ENCODE data around the gene PCSK6. TPM values are rescaled to one million over a fixed set of nuclear protein-coding genes. Genes with fewer than 3 reads are reported as not detected.
"Not testable (repeated sequence)": the region's sequence is repeated elsewhere in the genome, so short reads cannot be mapped to it uniquely, and the experiment has no call there.

The PCSK6 gene
- polyA plus RNA-seq, 1 experiment = 0.29 TPM

GRCh38 chr15:101458158-101458900, 31.2 kb downstream of the PCSK6 start:
- CTCF ChIA-PET = interaction anchor here (1.1 to 1.4 kb wide), 3 partner anchors 9 to 44 kb away, joined by 3 to 6 read pairs (median 4); no protein-coding TSS in a partner anchor
- POLR2A ChIA-PET = no interaction called here
- Histone ChIP-seq H3K36me3 (ENCODE audit: control insufficient read depth, insufficient read depth, low read length) (no peaks in the 10 kb centered on the region), H3K27me3 (ENCODE audit: control insufficient read depth, insufficient read depth, low read length) (0 out of 2 replicates have a peak, but pooled peaks cover 2% of the 10 kb centered on the region), H3K4me3 (ENCODE audit: low read depth, low read length) (no peak overlapping the region)
- TF ChIP-seq, protein P1, sequence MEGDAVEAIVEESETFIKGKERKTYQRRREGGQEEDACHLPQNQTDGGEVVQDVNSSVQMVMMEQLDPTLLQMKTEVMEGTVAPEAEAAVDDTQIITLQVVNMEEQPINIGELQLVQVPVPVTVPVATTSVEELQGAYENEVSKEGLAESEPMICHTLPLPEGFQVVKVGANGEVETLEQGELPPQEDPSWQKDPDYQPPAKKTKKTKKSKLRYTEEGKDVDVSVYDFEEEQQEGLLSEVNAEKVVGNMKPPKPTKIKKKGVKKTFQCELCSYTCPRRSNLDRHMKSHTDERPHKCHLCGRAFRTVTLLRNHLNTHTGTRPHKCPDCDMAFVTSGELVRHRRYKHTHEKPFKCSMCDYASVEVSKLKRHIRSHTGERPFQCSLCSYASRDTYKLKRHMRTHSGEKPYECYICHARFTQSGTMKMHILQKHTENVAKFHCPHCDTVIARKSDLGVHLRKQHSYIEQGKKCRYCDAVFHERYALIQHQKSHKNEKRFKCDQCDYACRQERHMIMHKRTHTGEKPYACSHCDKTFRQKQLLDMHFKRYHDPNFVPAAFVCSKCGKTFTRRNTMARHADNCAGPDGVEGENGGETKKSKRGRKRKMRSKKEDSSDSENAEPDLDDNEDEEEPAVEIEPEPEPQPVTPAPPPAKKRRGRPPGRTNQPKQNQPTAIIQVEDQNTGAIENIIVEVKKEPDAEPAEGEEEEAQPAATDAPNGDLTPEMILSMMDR (IDR thresholded peaks at IDR 0.05; ENCODE audit: insufficient read depth, low read depth, low read length) = no peak
- no peak for DNase-seq (ENCODE audit: low read depth)

DNA sequence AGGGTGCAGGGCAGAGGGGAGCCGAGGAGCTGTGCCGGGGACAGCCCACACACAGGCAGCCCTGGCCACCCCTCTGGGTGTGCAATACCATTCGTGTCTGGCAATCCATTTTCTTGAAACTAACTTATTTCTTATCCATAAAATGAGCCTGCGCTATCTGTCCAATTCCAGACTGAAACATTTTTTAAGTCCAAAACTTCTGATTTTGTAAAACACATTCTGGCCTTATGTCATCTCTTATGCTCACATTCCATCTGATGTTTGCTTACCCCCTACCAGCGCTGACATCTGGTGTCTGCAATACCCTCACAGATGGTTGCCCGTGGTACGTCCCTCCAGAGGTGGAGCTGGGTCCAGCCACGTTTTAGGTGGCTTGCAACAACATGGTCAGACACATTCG, 31.8 kb downstream of the PCSK6 start:
- POLR2A ChIA-PET = no interaction called here
- H3K27me3 ChIP-seq (ENCODE audit: control insufficient read depth, insufficient read depth, low read length) = no peaks in the 10 kb centered on the region
- DNase-seq (ENCODE audit: low read depth) = no peak
- TF ChIP-seq, protein P1 (IDR thresholded peaks at IDR 0.05; ENCODE audit: insufficient read depth, low read depth, low read length) = no peak
- CTCF ChIA-PET = no interaction called here
- no peaks in the 10 kb centered on the region for H3K36me3 ChIP-seq (ENCODE audit: control insufficient read depth, insufficient read depth, low read length)
- no peak overlapping the region for H3K4me3 ChIP-seq (ENCODE audit: low read depth, low read length)

DNA sequence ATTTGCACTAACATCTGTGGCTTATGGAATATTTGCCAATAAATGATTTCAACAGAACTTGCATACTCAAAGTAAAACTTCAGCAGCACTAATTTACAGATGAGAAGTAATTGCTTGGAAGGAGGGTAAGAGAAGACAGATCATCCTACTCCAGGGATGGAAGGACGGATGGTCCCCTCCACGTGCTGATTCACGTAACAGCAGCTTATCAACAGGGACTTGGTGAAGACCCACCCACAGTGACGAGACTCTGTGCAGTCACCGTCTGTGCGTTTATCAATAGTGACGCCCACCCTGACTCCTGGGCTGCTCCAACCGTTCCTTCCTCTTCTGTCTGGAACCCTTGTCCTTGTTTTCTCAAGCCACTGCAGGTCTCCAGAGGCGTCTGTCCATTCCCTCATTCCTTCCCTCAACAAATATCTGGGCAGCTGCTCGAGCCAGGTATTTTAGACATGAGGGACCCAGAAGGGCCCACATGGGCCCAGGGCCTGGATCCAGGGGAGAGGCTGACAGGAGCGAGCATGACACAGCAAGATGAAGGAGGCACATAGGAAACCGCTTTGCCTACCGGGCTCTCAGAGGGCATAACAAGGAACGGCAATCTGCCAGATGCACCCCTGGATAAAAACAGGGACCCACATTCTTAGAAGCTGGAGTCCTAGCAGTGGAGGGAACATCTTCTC, 33.3 kb downstream of the PCSK6 start:
- TF ChIP-seq, protein P1 (IDR thresholded peaks at IDR 0.05; ENCODE audit: insufficient read depth, low read depth, low read length) = no peak
- H3K36me3 ChIP-seq (ENCODE audit: control insufficient read depth, insufficient read depth, low read length) = no peaks in the 10 kb centered on the region
- POLR2A ChIA-PET = no interaction called here
- no peak overlapping the region for H3K4me3 ChIP-seq (ENCODE audit: low read depth, low read length)
- CTCF ChIA-PET = interaction anchor here (0.6 to 1.1 kb wide), 3 partner anchors 46 to 239 kb away, joined by 3 to 5 read pairs (median 4); no protein-coding TSS in a partner anchor
- no peak for DNase-seq (ENCODE audit: low read depth)
- no peaks in the 10 kb centered on the region for H3K27me3 ChIP-seq (ENCODE audit: control insufficient read depth, insufficient read depth, low read length)

DNA sequence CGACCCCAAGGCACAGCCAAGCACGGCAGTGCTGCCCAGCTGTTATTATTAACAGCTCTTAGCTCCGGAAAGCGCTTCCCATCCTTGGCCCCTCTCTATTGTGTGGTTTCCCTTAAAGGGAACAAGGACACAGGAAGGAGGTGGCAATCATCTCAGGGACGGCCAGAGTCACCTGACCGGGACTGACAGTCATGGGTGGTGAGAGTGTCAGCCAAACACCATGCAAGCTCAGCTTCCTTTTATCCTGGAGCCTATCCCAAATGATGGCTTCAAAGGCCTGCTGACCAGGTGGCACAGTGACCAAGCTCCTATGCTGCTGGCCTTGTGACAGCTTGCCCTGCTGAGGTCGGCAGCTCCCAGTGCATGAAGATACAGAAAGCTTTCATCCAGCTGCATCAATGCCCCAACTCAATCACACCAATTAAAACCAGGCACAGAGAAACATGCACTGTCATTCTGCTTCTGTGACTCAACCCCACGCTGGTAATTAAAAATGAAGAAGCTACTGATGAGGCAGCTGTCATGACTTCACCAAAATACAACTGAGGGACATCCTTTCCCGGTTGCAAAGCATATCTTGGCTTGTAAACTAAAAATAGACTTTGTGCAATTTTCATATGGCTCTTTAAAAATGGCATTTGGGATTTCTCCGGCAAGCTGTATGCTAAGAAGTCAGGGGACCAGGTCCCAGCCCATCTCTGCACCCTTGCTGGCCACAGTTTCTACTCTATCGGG, 34.0 kb downstream of the PCSK6 start:
- Histone ChIP-seq H3K36me3 (ENCODE audit: control insufficient read depth, insufficient read depth, low read length) (no peaks in the 10 kb centered on the region), H3K4me3 (ENCODE audit: low read depth, low read length) (no peak overlapping the region), H3K27me3 (ENCODE audit: control insufficient read depth, insufficient read depth, low read length) (0 out of 2 replicates have a peak, but pooled peaks cover 1% of the 10 kb centered on the region)
- ChIA-PET POLR2A (no interaction called here), CTCF (interaction anchor here (0.8 kb wide), 1 partner anchor 240 kb away, joined by 3 read pairs; no protein-coding TSS in a partner anchor)
- TF ChIP-seq, protein P1 (IDR thresholded peaks at IDR 0.05; ENCODE audit: insufficient read depth, low read depth, low read length) = no peak
- no peak for DNase-seq (ENCODE audit: low read depth)

GRCh38 chr15:101454781-101455180, 34.7 kb downstream of the PCSK6 start:
- CTCF ChIA-PET; H3K27me3 ChIP-seq (ENCODE audit: control insufficient read depth, insufficient read depth, low read length); H3K4me3 ChIP-seq (ENCODE audit: low read depth, low read length); H3K36me3 ChIP-seq (ENCODE audit: control insufficient read depth, insufficient read depth, low read length); POLR2A ChIA-PET; DNase-seq (ENCODE audit: low read depth): not testable (repeated sequence)

Measured in BJ (cell line).